ENCODE measurements around the gene CDH4. TPM values are rescaled to one million over a fixed set of nuclear protein-coding genes. Genes with fewer than 3 reads are reported as not detected.

CDH4 gene
- total RNA-seq, 1 experiment from 2014 or later, result not detected

- peaks cover 2% of the 10 kb centered on the region; the same call in 1 of the 2 replicates for H3K27me3 ChIP-seq (ENCODE audit: control insufficient read depth, insufficient read depth, low read length)
These were observed 570.3 kb downstream of the CDH4 start for GRCh38 chr20:61822396-61822795.

GRCh38 chr20:61823242-61823641 lies 571.2 kb downstream of the CDH4 start:
- no peak for DNase-seq (ENCODE audit: low read depth, low spot score)
- no peak for TF ChIP-seq POLR2AphosphoS5 (IDR thresholded peaks at IDR 0.05; ENCODE audit: low read depth, low read length)
- TF ChIP-seq CTCF (IDR thresholded peaks at IDR 0.05), result no peak
- TF ChIP-seq TCF7L2 (IDR thresholded peaks at IDR 0.05; ENCODE audit: low read depth, low read length), result no peak
- no peak for TF ChIP-seq REST (IDR thresholded peaks at IDR 0.05; ENCODE audit: insufficient read depth in 1 of 2, low read depth in 2 of 2, low read length in 1 of 2)
- no peak for TF ChIP-seq SIN3A (IDR thresholded peaks at IDR 0.05; ENCODE audit: borderline replicate concordance, insufficient read depth, low read depth, low read length)
- H3K27me3 ChIP-seq (ENCODE audit: control insufficient read depth, insufficient read depth, low read length), result peaks cover 4% of the 10 kb centered on the region; the same call in 1 of the 2 replicates
- ChIA-PET CTCF (no interaction called here), POLR2A (no interaction called here)
- H3K4me3 ChIP-seq (ENCODE audit: low read depth in 2 of 2, low read length in 2 of 2), result no peak overlapping the region
- H3K4me1 ChIP-seq (ENCODE audit: control insufficient read depth, insufficient read depth, low read length), result no peaks in the 10 kb centered on the region
- intact Hi-C loops (cut with micrococcal nuclease; ENCODE audit: unreplicated experiment) (no loop called here), in situ Hi-C loops (cut with HindIII; ENCODE audit: low pct_unique_long_range_greater_than_20kb, low sequenced_read_pairs) (no loop called here)
- H3K9me3 ChIP-seq (ENCODE audit: control insufficient read depth, insufficient read depth, low read depth, low read length), result no peaks in the 10 kb centered on the region
- ATAC-seq, result no peak
- H3K27ac ChIP-seq (ENCODE audit: low read length), result no peak overlapping the region
- H3K36me3 ChIP-seq (ENCODE audit: control insufficient read depth, insufficient read depth, low read length), result no peaks in the 10 kb centered on the region
- no TSS peak for BruUV-seq (replicated peaks)

More at GRCh38 chr20:61822396-61822795, 570.3 kb downstream of the CDH4 start:
- no peak for ATAC-seq
- no peak overlapping the region for H3K4me3 ChIP-seq (ENCODE audit: low read depth in 2 of 2, low read length in 2 of 2)
- H3K9me3 ChIP-seq (ENCODE audit: control insufficient read depth, insufficient read depth, low read depth, low read length), result no peaks in the 10 kb centered on the region
- ChIA-PET POLR2A (no interaction called here), CTCF (no interaction called here)
- no peaks in the 10 kb centered on the region for H3K36me3 ChIP-seq (ENCODE audit: control insufficient read depth, insufficient read depth, low read length)
- TF ChIP-seq TCF7L2 (IDR thresholded peaks at IDR 0.05; ENCODE audit: low read depth, low read length) (no peak), SIN3A (IDR thresholded peaks at IDR 0.05; ENCODE audit: borderline replicate concordance, insufficient read depth, low read depth, low read length) (no peak), CTCF (IDR thresholded peaks at IDR 0.05) (no peak), POLR2AphosphoS5 (IDR thresholded peaks at IDR 0.05; ENCODE audit: low read depth, low read length) (no peak), REST (IDR thresholded peaks at IDR 0.05; ENCODE audit: insufficient read depth in 1 of 2, low read depth in 2 of 2, low read length in 1 of 2) (no peak)
- H3K27ac ChIP-seq (ENCODE audit: low read length), result no peak overlapping the region
- in situ Hi-C loops (cut with HindIII; ENCODE audit: low pct_unique_long_range_greater_than_20kb, low sequenced_read_pairs) (no loop called here), intact Hi-C loops (cut with micrococcal nuclease; ENCODE audit: unreplicated experiment) (no loop called here)
- BruUV-seq (replicated peaks), result no TSS peak
- no peaks in the 10 kb centered on the region for H3K4me1 ChIP-seq (ENCODE audit: control insufficient read depth, insufficient read depth, low read length)
- no peak for DNase-seq (ENCODE audit: low read depth, low spot score)
